Thyroid gland (tissue), 4 donors: ENCODE results near the gene SLC43A2. TPM values are rescaled to one million over a fixed set of nuclear protein-coding genes. Genes with fewer than 3 reads are reported as not detected.

ENCODE experiments used
- DNase-seq, 2 donors: peaks; one replicate each; pipeline ENCODE4 v3.0.0-alpha.2; 2019
- H3K27ac ChIP-seq, 3 donors: fragments of 200-600 bp; sonication (generic); 1 replicate in 2 of 3; 2 replicates in 1 of 3; pipeline ENCODE4 v1.5.1; 2016 to 2019; ENCODE audit warnings: mild to moderate bottlenecking in 1 of 3, moderate library complexity in 1 of 3
- H3K27me3 ChIP-seq: fragments of 200-600 bp; sonication (generic); one replicate; pipeline ENCODE4 v1.5.1; 2019
- H3K36me3 ChIP-seq, 2 donors: fragments of 200-600 bp; sonication (generic); one replicate each; pipeline ENCODE4 v1.5.1; 2016 to 2019
- H3K4me1 ChIP-seq, 2 donors: fragments of 200-600 bp; sonication (generic); one replicate each; pipeline ENCODE4 v1.5.1; 2017 to 2019
- H3K4me3 ChIP-seq, 3 donors: fragments of 200-600 bp; sonication (generic); replicated peaks in 1 of 3; 1 replicate in 2 of 3; 2 replicates in 1 of 3; pipeline ENCODE4 v1.5.1; 2016; ENCODE audit warnings: mild to moderate bottlenecking in 1 of 3
- H3K9me3 ChIP-seq: fragments of 200-600 bp; sonication (generic); one replicate; pipeline ENCODE4 v1.5.1; 2017
- CTCF ChIP-seq, 6 experiments: fragments of 200-600 bp in 3 of 6; fragments of 450-650 bp in 3 of 6; sonication (generic) in 3 of 6; IDR thresholded peaks; one replicate each; pipeline ENCODE4 v1.5.1; 2016 to 2019; ENCODE audit warnings: antibody characterized with exemption in 6 of 6, mild to moderate bottlenecking in 2 of 6, inconsistent platforms in 1 of 6, moderate library complexity in 1 of 6
- POLR2A ChIP-seq, 2 donors: fragments of 450-650 bp; IDR thresholded peaks; one replicate each; pipeline ENCODE4 v1.6.1; 2017; ENCODE audit warnings: antibody characterized with exemption in 2 of 2, mild to moderate bottlenecking in 2 of 2, moderate library complexity in 1 of 2
- WGBS, 2 donors: methylation state at CpG; one replicate each; pipeline ENCODE4 v1.1.5; 2017; 5-methylcytosine and 5-hydroxymethylcytosine counted together
- intact Hi-C: fragments of 100-400 bp; cut with DNase I; formaldehyde crosslinking; loops from one replicate; pipeline ENCODE4 v1.15.1; 2023
- total RNA-seq, 4 donors: library from RNA; depleted of rRNA; stranded (reverse); fragments of >200 nt; gene quantifications; one replicate each; pipeline ENCODE4 v1.2.3, GENCODE V29; 2016

The SLC43A2 gene
- total RNA-seq, 4 donors from 2014 or later, result 17.5 to 28.2 (median 23.9) TPM

GRCh38 chr17:1623057-1623630, 5.5 kb downstream of the SLC43A2 start:
- no peak for DNase-seq
- no peaks in the 10 kb centered on the region for H3K36me3 ChIP-seq
- 91 to 93% methylated on average over 10 to 14 of the region's 14 CpGs for WGBS, 2 donors
- no peak overlapping the region for H3K27ac ChIP-seq
- TF ChIP-seq CTCF (IDR thresholded peaks at IDR 0.05) (no peak), POLR2A (IDR thresholded peaks at IDR 0.05) (no peak)
- H3K4me3 ChIP-seq, result no peak overlapping the region
- peaks cover 9 to 21% of the 10 kb centered on the region in 2 donors for H3K4me1 ChIP-seq
- no peaks in the 10 kb centered on the region for H3K9me3 ChIP-seq
- H3K27me3 ChIP-seq, result no peaks in the 10 kb centered on the region
- intact Hi-C loops, result no loop called here

GRCh38 chr17:1621273-1621954, 7.2 kb downstream of the SLC43A2 start:
- no peak for DNase-seq
- no peak overlapping the region for H3K4me3 ChIP-seq
- no peak for TF ChIP-seq POLR2A (IDR thresholded peaks at IDR 0.05)
- TF ChIP-seq CTCF (IDR thresholded peaks at IDR 0.05), result no peak
- H3K9me3 ChIP-seq, result no peaks in the 10 kb centered on the region
- H3K36me3 ChIP-seq, result no peaks in the 10 kb centered on the region
- intact Hi-C loops, result no loop called here
- H3K27me3 ChIP-seq, result no peaks in the 10 kb centered on the region
- no peak overlapping the region for H3K27ac ChIP-seq
- H3K4me1 ChIP-seq, result peaks cover 0 to 7% of the 10 kb centered on the region in 2 donors
- WGBS, 2 donors, result 68 to 79% methylated on average over 6 to 15 of the region's 22 CpGs

GRCh38 chr17:1620486-1620885, 8.1 kb downstream of the SLC43A2 start:
- WGBS, 2 donors, result 80 to 93% methylated on average over 9 to 11 of the region's 13 CpGs
- Histone ChIP-seq H3K27me3 (no peaks in the 10 kb centered on the region), H3K4me1 (peaks cover 0 to 2% of the 10 kb centered on the region in 2 donors), H3K36me3 (no peaks in the 10 kb centered on the region), H3K4me3 (no peak overlapping the region), H3K9me3 (no peaks in the 10 kb centered on the region), H3K27ac (no peak overlapping the region)
- DNase-seq, result no peak
- intact Hi-C loops, result no loop called here
- TF ChIP-seq POLR2A (IDR thresholded peaks at IDR 0.05) (no peak), CTCF (IDR thresholded peaks at IDR 0.05) (no peak)

- intact Hi-C loops, result no loop called here
- H3K9me3 ChIP-seq, result no peaks in the 10 kb centered on the region
- no peaks in the 10 kb centered on the region for H3K4me1 ChIP-seq
- no peaks in the 10 kb centered on the region for H3K27me3 ChIP-seq
- no peak overlapping the region for H3K4me3 ChIP-seq
- DNase-seq, result no peak
- TF ChIP-seq CTCF (IDR thresholded peaks at IDR 0.05) (no peak), POLR2A (IDR thresholded peaks at IDR 0.05) (no peak)
- no peaks in the 10 kb centered on the region for H3K36me3 ChIP-seq
- WGBS, 2 donors, result 72 to 79% methylated on average over 20 of the region's 20 CpGs
- H3K27ac ChIP-seq, result no peak overlapping the region
Measured at GRCh38 chr17:1617620-1618174, 10.9 kb downstream of the SLC43A2 start.

- Histone ChIP-seq H3K36me3 (no peaks in the 10 kb centered on the region), H3K27ac (no peak overlapping the region)
Measured at GRCh38 chr17:1616101-1616500, 12.5 kb downstream of the SLC43A2 start.

More at GRCh38 chr17:1616101-1616500, 12.5 kb downstream of the SLC43A2 start:
- WGBS, 2 donors, result 91 to 96% methylated on average over 12 to 13 of the region's 13 CpGs
- Histone ChIP-seq H3K4me3 (no peak overlapping the region), H3K4me1 (peaks cover 0 to 11% of the 10 kb centered on the region in 2 donors), H3K9me3 (no peaks in the 10 kb centered on the region), H3K27me3 (no peaks in the 10 kb centered on the region)
- intact Hi-C loops, result no loop called here
- TF ChIP-seq POLR2A (IDR thresholded peaks at IDR 0.05), result no peak
- TF ChIP-seq CTCF (IDR thresholded peaks at IDR 0.05), result no peak
- DNase-seq, result no peak
